Panc1 (cell line): ENCODE results near the gene SLC10A1. TPM values are rescaled to one million over a fixed set of nuclear protein-coding genes. Genes with fewer than 3 reads are reported as not detected.

ENCODE experiments used
- ATAC-seq: fragments of 200-7000 bp; cut with Tn5 transposase; 2 replicates; pipeline ENCODE4 v1.9.1; 2020; ENCODE audit warnings: mild to moderate bottlenecking, moderate library complexity
- BruUV-seq: library from RNA; stranded (reverse); fragments of 400-500 nt; replicated peaks from 2 replicates; lab custom pipeline; 2021; lab: Mats Ljungman, UMichigan
- CTCF ChIA-PET: fragments of 300-600 bp; sonication (Branson Sonifier 250); formaldehyde crosslinking; loops from one replicate; lab custom pipeline; 2022; ENCODE audit warnings: antibody characterized with exemption; lab: Charles Lee
- POLR2A ChIA-PET: fragments of 300-600 bp; sonication (Branson Sonifier 250); formaldehyde crosslinking; loops from one replicate; lab custom pipeline; 2022; ENCODE audit warnings: antibody characterized with exemption; lab: Charles Lee
- DNase-seq: peaks from one replicate; pipeline ENCODE4 v3.0.0-alpha.2; 2010; ENCODE audit warnings: low read depth, low spot score
- H3K27ac ChIP-seq: 2 replicates; pipeline ENCODE4 v1.5.1; 2011; ENCODE audit warnings: mild to moderate bottlenecking, low read length, inconsistent platforms
- H3K27me3 ChIP-seq: fragments of 200-500 bp; sonication (Bioruptor generic); 2 replicates; pipeline ENCODE4 v1.6.0; 2014; ENCODE audit warnings: low read length, inconsistent platforms; ENCODE audit not compliant: control insufficient read depth, insufficient read depth
- H3K36me3 ChIP-seq: fragments of 200-500 bp; sonication (Bioruptor generic); 2 replicates; pipeline ENCODE4 v1.5.1; 2014; ENCODE audit warnings: inconsistent platforms, mild to moderate bottlenecking, low read length, moderate library complexity; ENCODE audit not compliant: control insufficient read depth, insufficient read depth
- H3K4me1 ChIP-seq: 2 replicates; pipeline ENCODE4 v1.5.1; 2011; ENCODE audit warnings: inconsistent platforms, mild to moderate bottlenecking, low read length, moderate library complexity; ENCODE audit not compliant: control insufficient read depth, insufficient read depth
- H3K4me3 ChIP-seq, 2 experiments: 2 replicates each; pipeline ENCODE4 v1.5.1; 2011 to 2012; ENCODE audit warnings: low read depth in 2 of 2, low read length in 2 of 2, mild to moderate bottlenecking in 2 of 2, inconsistent platforms in 1 of 2, moderate library complexity in 1 of 2
- H3K9me3 ChIP-seq: fragments of 200-500 bp; sonication (Bioruptor generic); 2 replicates; pipeline ENCODE4 v1.5.1; 2014; ENCODE audit warnings: low read depth, mild to moderate bottlenecking, inconsistent platforms, low read length, moderate library complexity; ENCODE audit not compliant: control insufficient read depth, insufficient read depth
- POLR2AphosphoS5 ChIP-seq: IDR thresholded peaks from 2 replicates; pipeline ENCODE4 v1.6.1; 2012; ENCODE audit warnings: mild to moderate bottlenecking, low read depth, low read length, moderate library complexity
- SIN3A ChIP-seq: IDR thresholded peaks from 2 replicates; pipeline ENCODE4 v1.6.1; 2012; ENCODE audit warnings: low read depth, mild to moderate bottlenecking, low read length, moderate library complexity, borderline replicate concordance; ENCODE audit not compliant: insufficient read depth
- TCF7L2 ChIP-seq: IDR thresholded peaks from 2 replicates; pipeline ENCODE4 v1.6.1; 2011; ENCODE audit warnings: mild to moderate bottlenecking, low read depth, low read length, inconsistent platforms
- in situ Hi-C: cut with HindIII; loops from 2 replicates; pipeline ENCODE4 v1.10.0; 2016; ENCODE audit warnings: low sequenced_read_pairs, low pct_unique_long_range_greater_than_20kb
- intact Hi-C: fragments of 100-400 bp; cut with micrococcal nuclease; formaldehyde crosslinking; loops from one replicate; pipeline ENCODE4 v1.10.0; 2022; ENCODE audit not compliant: unreplicated experiment
- total RNA-seq: library from RNA; stranded (reverse); gene quantifications from one replicate; pipeline ENCODE4 v1.2.1, GENCODE V29; 2021; ENCODE audit not compliant: unreplicated experiment
- TF ChIP-seq, protein P1 (sequence below), 2 experiments: IDR thresholded peaks; 2 replicates each; pipeline ENCODE4 v1.6.1; 2011 to 2012; ENCODE audit warnings: low read depth in 2 of 2, control low read depth in 1 of 2, low read length in 1 of 2, mild to moderate bottlenecking in 1 of 2, moderate library complexity in 1 of 2; ENCODE audit not compliant: insufficient read depth in 1 of 2
- TF ChIP-seq, protein P2 (sequence below): fragments of 450-650 bp; IDR thresholded peaks from 2 replicates; pipeline ENCODE4 v1.5.1; 2017; ENCODE audit warnings: mild to moderate bottlenecking

The SLC10A1 gene
- total RNA-seq, 1 experiment from 2014 or later, result not detected

DNA sequence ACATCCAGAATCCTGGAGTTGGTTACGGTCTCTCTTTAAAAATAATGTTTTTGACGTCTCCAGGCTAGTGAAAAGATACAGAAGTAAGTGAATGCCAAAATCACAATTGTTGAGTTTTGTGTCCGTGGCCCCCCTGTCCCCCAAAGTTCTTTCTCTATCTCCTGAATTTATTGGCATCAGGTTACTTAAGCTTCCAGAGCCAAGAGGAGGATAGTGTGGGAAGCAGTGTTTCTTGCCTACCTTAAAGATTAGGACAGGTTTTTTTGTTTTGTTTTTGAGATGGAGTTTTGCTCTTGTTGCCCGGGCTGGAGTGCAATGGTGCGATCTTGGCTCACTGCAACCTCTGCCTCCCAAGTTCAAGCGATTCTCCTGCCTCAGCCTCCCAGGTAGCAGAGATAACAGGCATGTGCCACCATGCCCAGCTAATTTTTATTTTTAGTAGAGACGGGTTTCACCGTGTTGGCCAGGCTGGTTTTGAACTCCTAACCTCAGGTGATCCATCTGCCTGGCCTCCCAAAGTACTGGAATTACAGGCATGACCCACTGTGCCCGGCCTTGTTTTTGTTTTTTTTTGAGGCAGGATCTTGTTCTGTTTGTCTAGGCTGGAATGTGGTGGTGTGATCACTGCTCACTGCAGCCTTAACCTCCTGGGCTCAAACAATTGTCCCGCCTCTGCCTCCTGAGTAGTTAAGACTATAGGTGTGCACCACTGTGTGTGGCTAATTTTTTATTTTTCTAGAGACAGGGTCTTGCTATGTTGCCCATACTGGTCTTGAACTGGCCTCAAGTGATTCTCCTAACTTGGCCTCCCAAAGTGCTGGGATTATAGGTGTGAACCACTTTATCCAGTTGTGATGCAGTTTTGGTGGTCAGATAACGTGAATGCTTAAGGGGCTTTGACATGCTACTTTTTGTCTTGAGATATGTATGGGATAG lies 24.7 kb downstream of the SLC10A1 start:
- Histone ChIP-seq H3K36me3 (peaks cover 59% of the 10 kb centered on the region), H3K4me1 (peaks cover 4% of the 10 kb centered on the region), H3K9me3 (no peaks in the 10 kb centered on the region), H3K4me3 (no peak overlapping the region), H3K27me3 (no peaks in the 10 kb centered on the region), H3K27ac (no peak overlapping the region)
- in situ Hi-C loops (no loop called here), intact Hi-C loops (no loop called here)
- no peak for ATAC-seq
- ChIA-PET CTCF (no interaction called here), POLR2A (no interaction called here)
- BruUV-seq, result no TSS peak
- TF ChIP-seq POLR2AphosphoS5 (no peak), TCF7L2 (no peak), SIN3A (no peak)
- TF ChIP-seq, protein P1, sequence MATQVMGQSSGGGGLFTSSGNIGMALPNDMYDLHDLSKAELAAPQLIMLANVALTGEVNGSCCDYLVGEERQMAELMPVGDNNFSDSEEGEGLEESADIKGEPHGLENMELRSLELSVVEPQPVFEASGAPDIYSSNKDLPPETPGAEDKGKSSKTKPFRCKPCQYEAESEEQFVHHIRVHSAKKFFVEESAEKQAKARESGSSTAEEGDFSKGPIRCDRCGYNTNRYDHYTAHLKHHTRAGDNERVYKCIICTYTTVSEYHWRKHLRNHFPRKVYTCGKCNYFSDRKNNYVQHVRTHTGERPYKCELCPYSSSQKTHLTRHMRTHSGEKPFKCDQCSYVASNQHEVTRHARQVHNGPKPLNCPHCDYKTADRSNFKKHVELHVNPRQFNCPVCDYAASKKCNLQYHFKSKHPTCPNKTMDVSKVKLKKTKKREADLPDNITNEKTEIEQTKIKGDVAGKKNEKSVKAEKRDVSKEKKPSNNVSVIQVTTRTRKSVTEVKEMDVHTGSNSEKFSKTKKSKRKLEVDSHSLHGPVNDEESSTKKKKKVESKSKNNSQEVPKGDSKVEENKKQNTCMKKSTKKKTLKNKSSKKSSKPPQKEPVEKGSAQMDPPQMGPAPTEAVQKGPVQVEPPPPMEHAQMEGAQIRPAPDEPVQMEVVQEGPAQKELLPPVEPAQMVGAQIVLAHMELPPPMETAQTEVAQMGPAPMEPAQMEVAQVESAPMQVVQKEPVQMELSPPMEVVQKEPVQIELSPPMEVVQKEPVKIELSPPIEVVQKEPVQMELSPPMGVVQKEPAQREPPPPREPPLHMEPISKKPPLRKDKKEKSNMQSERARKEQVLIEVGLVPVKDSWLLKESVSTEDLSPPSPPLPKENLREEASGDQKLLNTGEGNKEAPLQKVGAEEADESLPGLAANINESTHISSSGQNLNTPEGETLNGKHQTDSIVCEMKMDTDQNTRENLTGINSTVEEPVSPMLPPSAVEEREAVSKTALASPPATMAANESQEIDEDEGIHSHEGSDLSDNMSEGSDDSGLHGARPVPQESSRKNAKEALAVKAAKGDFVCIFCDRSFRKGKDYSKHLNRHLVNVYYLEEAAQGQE (IDR thresholded peaks at IDR 0.05; ENCODE audit: insufficient read depth in 1 of 2, low read depth in 2 of 2, low read length in 1 of 2), result no peak
- TF ChIP-seq, protein P2, sequence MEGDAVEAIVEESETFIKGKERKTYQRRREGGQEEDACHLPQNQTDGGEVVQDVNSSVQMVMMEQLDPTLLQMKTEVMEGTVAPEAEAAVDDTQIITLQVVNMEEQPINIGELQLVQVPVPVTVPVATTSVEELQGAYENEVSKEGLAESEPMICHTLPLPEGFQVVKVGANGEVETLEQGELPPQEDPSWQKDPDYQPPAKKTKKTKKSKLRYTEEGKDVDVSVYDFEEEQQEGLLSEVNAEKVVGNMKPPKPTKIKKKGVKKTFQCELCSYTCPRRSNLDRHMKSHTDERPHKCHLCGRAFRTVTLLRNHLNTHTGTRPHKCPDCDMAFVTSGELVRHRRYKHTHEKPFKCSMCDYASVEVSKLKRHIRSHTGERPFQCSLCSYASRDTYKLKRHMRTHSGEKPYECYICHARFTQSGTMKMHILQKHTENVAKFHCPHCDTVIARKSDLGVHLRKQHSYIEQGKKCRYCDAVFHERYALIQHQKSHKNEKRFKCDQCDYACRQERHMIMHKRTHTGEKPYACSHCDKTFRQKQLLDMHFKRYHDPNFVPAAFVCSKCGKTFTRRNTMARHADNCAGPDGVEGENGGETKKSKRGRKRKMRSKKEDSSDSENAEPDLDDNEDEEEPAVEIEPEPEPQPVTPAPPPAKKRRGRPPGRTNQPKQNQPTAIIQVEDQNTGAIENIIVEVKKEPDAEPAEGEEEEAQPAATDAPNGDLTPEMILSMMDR, result no peak
- no peak for DNase-seq

DNA sequence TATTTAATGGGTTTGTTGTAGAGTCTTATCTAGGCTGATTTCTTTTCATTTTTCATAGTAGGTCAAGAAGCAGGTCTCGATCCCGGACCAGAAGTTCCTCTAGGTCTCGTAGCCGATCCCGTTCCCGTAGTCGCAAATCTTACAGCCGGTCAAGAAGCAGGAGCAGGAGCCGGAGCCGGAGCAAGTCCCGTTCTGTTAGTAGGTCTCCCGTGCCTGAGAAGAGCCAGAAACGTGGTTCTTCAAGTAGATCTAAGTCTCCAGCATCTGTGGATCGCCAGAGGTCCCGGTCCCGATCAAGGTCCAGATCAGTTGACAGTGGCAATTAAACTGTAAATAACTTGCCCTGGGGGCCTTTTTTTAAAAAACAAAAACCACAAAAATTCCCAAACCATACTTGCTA lies 25.9 kb downstream of the SLC10A1 start:
- H3K36me3 ChIP-seq, result peaks cover 59% of the 10 kb centered on the region
- H3K9me3 ChIP-seq, result no peaks in the 10 kb centered on the region
- H3K27me3 ChIP-seq, result no peaks in the 10 kb centered on the region
- ChIA-PET POLR2A (no interaction called here), CTCF (no interaction called here)
- H3K4me3 ChIP-seq, result no peak overlapping the region
- H3K27ac ChIP-seq, result no peak overlapping the region
- H3K4me1 ChIP-seq, result peaks cover 4% of the 10 kb centered on the region
- no TSS peak for BruUV-seq
- TF ChIP-seq, protein P1 (IDR thresholded peaks at IDR 0.05; ENCODE audit: insufficient read depth in 1 of 2, low read depth in 2 of 2, low read length in 1 of 2), result no peak
- TF ChIP-seq, protein P2, result no peak
- TF ChIP-seq TCF7L2 (no peak), POLR2AphosphoS5 (no peak), SIN3A (no peak)
- ATAC-seq, result no peak
- DNase-seq, result no peak
- intact Hi-C loops, result no loop called here
- in situ Hi-C loops, result no loop called here
